Endometrium (tissue), 2 donors: Measurements from ENCODE around the gene PRKCQ.
A peak's percentile ranks its signal among the peaks of the same experiment; 100 is the strongest.

ENCODE experiments used
- FAIRE-seq: peaks from 2 replicates; lab custom pipeline; 2012; peaks lifted over from hg19 to GRCh38; lab: Jason Lieb, UNC
- donor health status: control.
- donor health status: control.

PRKCQ gene

GRCh38 chr10:6579904-6580278 is at the start of gene PRKCQ:
Gene PRKCQ (minus strand): TSS chr10:6580276. CDS start chr10:6515135, 65,141 bp downstream.
- no peak for FAIRE-seq

DNA sequence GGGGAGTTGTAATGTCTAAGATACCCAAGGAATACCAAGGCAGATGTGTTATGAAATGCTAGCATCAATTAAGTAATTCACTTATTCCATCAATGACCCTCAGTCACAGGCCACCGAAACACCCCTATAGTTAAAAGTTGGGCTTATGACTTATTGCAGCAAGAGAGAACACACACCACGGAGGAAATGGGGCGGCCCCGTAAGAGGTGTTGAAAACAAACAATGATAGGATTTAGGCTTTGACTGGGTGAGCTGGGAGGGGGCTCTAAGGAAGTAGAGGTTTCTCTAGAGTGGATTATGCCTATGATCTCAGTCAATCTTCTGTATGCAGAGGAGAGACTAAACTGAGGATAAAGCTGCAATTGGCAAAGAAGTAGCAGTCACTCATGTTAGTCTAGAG is 45.4 kb upstream of the PRKCQ start:
- FAIRE-seq: no peak

GRCh38 chr10:6624392-6624791 is 44.3 kb upstream of the PRKCQ start:
- no peak for FAIRE-seq

DNA sequence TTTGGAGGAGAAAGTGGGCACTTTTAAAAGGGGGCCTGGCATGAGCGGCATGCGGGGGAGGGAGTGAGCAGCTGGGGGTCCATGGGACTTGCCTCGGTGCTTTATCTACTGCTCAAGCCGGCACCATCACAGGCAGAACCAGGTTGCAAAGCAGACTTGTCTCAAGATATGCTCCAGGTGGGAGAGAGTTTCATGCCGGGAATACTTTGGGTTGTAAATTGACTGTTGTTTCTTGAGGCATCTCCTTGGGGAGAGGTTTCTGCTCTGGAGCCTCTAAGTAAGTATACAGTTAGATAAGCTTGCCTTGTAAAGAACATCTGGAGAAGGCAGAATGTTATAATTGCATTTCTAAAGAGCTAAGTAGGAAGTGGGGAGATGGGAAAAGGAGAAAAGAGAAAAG is 42.8 kb upstream of the PRKCQ start:
- FAIRE-seq: no peak

DNA sequence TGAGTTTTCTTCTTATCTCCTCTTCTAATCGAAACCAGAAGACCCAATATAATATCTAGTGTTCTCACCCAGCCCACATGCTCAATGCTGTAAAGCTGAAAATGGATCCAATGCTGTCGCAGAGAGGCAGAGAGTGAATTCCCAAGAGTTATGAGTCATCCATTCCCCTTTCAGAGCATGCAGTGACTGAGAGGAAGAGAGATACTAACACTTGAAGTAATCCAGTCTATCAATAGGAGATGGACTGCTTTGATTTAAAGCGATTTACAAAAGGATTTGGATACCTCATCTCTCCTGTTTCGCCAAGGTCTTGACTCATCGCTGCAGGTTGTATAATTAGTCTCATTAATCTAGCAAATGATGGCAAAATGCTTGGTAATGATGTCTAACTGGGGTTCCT is 41.5 kb upstream of the PRKCQ start:
- FAIRE-seq: no peak

DNA sequence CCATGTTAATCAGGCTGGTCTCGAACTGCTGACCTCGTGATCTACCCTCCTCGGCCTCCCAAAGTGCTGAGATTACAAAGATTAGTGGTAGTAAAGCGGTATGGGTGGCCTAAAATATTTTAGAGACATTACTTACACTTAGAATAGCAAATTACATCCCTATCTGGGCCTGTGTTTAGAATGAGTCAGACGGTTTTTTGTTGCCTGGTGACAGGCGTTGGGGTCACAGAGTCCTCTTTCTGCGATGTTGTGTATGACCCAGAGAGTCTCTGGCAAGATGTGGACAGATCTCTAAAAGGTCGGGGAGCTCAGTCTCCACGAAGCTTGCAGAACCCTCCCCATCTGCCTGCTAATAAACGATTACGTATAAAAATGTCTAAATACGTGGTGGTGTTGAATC is 39.6 kb upstream of the PRKCQ start:
- peak; percentile 98 for FAIRE-seq

DNA sequence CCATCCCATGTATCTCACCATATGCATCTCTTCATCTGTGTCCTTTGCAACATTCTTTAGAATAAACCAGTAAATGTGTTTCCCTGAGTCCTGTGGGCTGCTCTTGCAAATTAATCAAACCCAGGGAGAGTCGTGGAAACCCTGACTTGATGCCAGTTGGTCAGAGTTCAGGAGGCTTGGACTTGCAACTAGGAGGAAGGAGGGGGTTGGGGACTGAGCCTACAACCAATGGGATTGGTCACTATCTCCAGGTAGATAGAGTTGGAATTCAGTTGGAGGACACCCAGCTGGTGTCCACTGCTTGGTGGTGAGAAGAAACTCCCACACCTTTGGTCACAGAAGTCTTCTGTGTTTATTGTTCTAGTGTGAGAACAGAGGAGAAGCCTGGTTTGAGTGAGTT is 38.3 kb upstream of the PRKCQ start:
- FAIRE-seq: no peak

DNA sequence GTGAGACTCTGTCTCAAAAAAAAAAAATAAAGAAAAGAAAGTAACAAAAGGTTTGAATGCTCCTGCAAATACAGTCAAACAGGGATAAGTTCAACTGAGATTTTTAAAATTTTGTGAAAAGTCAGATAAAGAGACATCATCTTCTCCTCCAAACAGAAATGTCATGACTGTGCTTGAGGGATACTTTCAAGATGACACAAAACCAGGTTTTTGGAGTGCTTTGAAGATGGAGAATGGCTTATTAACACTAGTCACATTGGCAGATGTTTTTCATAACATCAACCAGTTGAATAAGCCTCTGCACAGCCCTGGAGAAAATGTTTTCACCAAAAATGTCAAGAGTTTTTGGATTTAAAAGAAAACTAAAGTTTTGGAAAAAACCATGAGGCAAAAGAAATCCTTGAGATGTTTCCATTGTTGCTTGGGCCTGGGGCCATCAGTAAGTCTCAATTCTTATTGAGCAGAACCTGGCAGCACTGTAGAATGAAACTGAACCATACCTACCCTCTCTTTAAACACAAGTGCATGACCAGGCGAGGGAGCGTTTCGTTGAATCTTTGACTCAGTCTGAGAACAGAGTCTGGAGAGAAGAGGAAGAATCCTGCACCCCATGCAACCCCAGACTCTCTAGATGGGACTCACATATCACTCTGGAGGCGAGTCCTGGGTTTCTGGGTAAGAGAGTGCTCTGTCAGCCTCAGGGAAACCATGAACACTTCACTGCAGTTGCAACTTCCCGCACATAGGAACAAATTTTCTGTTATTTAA is 37.4 kb upstream of the PRKCQ start:
- peak; percentile 21 for FAIRE-seq

DNA sequence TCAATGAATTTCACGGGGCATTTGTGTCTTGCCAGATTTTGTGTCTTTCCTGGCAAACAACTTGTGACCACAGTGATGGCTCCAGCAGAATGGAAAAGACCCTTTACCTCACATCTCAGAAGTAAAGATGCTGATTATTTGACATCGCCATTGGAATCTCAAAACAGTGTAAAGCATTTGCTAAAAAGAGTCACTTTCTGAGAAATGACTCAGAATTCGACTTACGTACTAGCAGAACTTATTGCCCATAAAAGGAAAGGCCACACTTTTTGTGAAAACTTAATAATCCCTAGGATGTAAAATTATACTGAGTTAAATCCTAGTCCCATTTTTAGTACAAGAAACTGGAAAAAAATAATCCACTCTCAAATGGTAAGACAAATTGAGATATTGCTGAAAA is 35.9 kb upstream of the PRKCQ start:
- FAIRE-seq: no peak

DNA sequence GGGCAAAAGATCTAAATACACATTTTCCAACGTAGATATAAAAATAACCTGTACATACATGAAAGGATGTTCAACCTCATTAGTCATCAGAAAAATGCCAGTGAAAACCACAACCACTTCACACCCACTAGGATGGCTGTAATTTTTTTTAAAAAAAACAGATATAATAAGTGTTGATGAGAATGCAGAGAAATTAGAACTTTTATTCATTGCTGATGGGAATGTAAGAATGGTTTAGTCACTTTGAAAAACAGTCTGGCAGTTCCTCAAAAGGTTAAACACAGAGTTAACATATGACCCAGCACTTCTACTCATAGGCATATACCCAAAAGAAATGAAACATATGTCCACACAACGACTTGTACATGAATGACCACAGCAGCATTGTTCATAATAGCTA is 32.3 kb upstream of the PRKCQ start:
- FAIRE-seq: no peak

DNA sequence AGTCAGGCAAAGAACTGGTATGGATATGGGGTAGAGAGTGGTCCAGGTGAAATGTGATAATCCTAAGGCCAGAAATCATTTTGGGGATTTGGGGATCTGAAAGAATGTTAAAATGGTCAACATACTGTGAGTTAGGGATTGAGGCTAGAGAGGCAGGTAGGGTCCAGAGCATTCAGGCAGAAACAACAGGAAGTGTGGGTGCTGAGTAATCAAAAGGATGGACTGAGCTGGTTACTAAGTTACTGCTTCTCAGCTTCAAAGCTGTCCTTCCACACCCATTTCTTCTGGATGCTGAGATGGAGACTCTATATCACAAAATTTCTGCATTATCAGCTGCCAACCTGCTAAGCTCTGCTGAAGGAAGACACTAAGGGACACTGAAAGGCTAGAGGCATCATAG is 30.6 kb upstream of the PRKCQ start:
- no peak for FAIRE-seq

- no peak for FAIRE-seq
These were observed 29.5 kb upstream of the PRKCQ start for GRCh38 chr10:6609625-6610024.

GRCh38 chr10:6607778-6608177 is 27.7 kb upstream of the PRKCQ start:
- no peak for FAIRE-seq

DNA sequence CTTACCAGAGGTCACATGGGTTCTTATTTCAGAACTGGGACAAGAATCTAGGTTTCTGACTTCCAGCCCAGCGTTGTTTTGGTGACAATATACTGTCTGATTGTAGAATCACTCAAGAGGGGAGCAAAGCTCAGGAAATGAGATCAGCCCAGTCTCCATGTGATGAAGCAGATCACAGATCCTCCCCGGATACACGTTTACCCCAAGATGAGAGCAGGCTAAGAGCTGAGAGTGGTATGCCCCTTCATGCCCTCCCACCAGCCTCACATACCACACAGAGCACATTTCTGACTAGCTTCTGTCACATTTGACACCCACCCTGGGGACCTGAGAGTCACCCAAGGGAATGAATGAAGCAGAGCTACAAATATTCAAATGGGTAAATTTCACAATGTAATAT is 27.1 kb upstream of the PRKCQ start:
- no peak for FAIRE-seq

GRCh38 chr10:6603142-6604125 is 23.4 kb upstream of the PRKCQ start:
- FAIRE-seq: no peak

DNA sequence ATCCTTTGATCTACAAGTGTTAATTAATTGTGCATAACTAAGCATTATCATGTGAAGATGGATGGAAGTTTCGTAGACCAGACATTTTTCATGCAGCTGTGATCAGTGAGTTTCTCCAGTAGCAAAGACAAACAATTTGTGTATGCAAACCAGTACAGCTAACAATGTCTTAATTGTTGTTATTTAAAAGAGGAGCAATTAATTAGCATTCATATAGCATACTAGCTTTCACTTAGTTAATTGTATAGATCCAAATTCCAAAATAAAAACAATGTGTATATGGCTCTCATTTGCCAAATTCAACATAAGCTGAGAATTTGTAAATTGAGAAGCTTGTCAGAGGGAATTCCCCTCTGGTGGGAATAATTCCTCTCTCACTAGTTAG is 22.6 kb upstream of the PRKCQ start:
- FAIRE-seq: no peak

- FAIRE-seq: no peak
These were observed 22.1 kb upstream of the PRKCQ start for GRCh38 chr10:6602026-6602699.

DNA sequence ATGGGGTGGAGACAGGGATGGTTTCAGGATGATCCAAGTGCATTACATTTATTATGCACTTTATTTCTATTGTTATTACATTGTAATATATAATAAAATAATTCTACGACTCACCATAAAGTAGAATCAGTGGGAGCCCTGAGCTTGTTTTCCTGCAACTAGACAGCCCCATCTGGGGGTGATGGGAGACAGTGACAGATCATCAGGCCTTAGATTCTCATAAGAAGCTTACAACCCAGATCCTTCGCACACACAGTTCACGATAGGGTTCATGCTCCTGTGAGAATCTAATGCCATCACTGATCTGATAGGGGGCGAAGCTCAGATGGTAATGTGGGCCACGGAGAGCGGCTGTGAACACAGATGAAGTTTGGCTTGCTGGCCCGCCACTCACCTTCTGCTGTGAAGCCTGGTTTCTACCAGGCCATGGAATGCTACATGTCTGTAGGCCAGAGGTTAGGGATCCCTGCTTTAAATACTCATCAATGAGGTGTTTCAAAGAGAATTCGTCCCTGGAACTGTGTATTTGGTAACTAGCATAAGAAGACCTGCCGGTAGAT is 21.2 kb upstream of the PRKCQ start:
- FAIRE-seq: no peak

GRCh38 chr10:6600224-6600987 is 20.3 kb upstream of the PRKCQ start:
- FAIRE-seq: no peak

DNA sequence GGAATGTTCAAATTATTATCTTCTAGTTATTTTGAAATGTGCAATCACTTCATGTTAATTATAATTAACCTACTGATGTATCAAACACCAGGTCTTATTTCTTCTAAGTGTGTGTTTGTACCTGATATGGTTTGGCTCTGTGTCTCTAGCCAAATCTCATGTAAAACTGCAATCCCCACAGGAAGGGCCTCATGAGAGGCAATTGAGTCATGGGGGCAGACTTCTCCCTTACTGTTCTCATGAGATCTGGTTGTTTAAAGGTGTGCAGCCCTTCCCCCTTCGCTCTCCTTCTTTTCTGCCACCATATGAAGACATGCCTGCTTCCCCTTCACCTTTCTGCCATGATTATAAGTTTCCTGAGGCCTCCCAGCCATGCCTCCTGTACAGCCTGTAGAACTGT is 18.6 kb upstream of the PRKCQ start:
- FAIRE-seq: no peak

GRCh38 chr10:6597478-6597877 is 17.4 kb upstream of the PRKCQ start:
- no peak for FAIRE-seq

- no peak for FAIRE-seq
These were observed 15.4 kb upstream of the PRKCQ start for GRCh38 chr10:6595499-6595898.
